Astrocyte of the spinal cord (primary cell): ENCODE data around the gene ITFG1.
"Not testable (repeated sequence)": the region's sequence is repeated elsewhere in the genome, so short reads cannot be mapped to it uniquely, and the experiment has no call there.

Experiments
- DNase-seq: peaks from one replicate; pipeline ENCODE4 v3.0.0; 2011; ENCODE audit warnings: low read depth, low spot score
- H3K4me3 ChIP-seq: 2 replicates; pipeline ENCODE4 v1.5.1; 2011; ENCODE audit warnings: low read depth, mild to moderate bottlenecking, low read length, moderate library complexity
- in situ Hi-C: cut with HindIII; loops from 2 replicates; pipeline ENCODE4 v1.10.0; 2017; ENCODE audit warnings: low sequenced_read_pairs
- TF ChIP-seq, protein P1 (sequence below): IDR thresholded peaks from 2 replicates; pipeline ENCODE4 v1.5.1; 2012; ENCODE audit warnings: low read depth, mild to moderate bottlenecking, low read length, inconsistent platforms

The ITFG1 gene

DNA sequence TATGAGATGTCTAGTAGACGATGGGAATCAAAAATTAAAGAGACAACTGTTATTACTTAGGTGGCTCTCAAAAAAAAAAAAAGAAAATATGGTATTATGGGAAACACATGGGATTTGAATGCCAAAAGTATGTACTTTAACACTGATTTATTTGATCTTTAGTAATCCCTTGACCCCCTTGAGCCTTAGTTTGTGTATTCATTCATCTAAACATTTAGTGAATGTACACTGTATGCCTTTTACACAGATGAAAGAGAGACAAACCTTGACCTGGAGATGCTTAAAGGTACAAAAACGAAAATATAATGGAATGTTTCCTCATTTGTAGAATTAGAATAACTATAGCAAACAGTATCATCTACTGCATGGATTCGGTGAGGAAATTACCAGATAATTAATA lies 278.5 kb downstream of the ITFG1 start:
- TF ChIP-seq, protein P1, sequence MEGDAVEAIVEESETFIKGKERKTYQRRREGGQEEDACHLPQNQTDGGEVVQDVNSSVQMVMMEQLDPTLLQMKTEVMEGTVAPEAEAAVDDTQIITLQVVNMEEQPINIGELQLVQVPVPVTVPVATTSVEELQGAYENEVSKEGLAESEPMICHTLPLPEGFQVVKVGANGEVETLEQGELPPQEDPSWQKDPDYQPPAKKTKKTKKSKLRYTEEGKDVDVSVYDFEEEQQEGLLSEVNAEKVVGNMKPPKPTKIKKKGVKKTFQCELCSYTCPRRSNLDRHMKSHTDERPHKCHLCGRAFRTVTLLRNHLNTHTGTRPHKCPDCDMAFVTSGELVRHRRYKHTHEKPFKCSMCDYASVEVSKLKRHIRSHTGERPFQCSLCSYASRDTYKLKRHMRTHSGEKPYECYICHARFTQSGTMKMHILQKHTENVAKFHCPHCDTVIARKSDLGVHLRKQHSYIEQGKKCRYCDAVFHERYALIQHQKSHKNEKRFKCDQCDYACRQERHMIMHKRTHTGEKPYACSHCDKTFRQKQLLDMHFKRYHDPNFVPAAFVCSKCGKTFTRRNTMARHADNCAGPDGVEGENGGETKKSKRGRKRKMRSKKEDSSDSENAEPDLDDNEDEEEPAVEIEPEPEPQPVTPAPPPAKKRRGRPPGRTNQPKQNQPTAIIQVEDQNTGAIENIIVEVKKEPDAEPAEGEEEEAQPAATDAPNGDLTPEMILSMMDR: no peak
- in situ Hi-C loops: no loop called here
- H3K4me3 ChIP-seq: no peak overlapping the region
- DNase-seq: no peak

DNA sequence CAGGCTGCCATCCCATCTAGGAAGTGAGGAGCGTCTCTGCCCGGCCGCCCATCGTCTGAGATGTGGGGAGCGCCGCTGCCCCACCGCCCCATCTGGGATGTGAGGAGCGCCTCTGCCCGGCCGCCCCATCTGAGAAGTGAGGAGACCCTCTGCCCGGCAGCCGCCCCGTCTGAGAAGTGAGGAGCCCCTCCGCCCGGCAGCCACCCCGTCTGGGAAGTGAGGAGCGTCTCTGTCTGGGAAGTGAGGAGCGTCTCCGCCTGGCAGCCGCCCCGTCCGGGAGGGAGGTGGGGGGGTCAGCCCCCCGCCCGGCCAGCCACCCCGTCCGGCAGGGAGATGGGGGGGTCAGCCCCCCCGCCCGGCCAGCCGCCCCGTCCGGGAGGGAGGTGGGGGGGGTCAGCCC lies 279.8 kb downstream of the ITFG1 start:
- DNase-seq, H3K4me3 ChIP-seq, in situ Hi-C loops: not testable (repeated sequence)

DNA sequence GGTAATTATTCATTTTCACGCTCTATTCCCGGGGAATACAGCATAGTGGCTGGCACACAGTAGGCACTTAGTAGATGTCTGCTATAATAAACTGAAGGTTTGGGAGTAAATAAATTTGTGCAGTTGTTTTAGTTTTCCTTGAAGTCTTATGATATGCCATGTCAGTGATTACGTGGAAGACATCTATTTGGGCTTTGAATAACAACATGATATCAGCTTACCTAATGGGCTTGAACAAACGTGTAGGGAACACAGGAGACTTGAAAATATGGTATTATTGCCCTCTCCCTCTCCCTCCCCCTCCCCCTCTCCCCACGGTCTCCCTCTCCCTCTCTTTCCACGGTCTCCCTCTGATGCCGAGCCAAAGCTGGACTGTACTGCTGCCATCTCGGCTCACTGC lies 280.8 kb downstream of the ITFG1 start:
- no peak overlapping the region for H3K4me3 ChIP-seq
- TF ChIP-seq, protein P1: no peak
- DNase-seq: no peak
- in situ Hi-C loops: no loop called here

DNA sequence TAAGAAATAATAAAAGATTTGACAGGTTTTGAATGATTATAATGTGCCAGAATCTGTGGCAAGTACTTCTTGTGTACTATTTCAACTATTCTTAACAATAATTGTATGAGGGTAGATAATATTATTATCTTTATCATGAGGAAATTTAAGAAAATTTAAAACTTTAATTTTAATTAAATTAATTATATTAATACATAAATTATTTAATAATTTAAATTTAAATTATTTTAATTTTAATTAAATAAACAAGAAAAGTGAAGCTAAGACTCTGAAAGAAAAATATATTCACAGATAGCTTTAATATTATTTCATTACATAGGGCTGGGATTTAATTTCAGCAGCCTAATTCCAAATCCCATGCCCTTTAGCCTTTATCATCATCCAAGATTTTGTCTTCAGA lies 285.7 kb downstream of the ITFG1 start:
- no peak for DNase-seq
- TF ChIP-seq, protein P1: no peak
- in situ Hi-C loops: no loop called here
- no peak overlapping the region for H3K4me3 ChIP-seq

DNA sequence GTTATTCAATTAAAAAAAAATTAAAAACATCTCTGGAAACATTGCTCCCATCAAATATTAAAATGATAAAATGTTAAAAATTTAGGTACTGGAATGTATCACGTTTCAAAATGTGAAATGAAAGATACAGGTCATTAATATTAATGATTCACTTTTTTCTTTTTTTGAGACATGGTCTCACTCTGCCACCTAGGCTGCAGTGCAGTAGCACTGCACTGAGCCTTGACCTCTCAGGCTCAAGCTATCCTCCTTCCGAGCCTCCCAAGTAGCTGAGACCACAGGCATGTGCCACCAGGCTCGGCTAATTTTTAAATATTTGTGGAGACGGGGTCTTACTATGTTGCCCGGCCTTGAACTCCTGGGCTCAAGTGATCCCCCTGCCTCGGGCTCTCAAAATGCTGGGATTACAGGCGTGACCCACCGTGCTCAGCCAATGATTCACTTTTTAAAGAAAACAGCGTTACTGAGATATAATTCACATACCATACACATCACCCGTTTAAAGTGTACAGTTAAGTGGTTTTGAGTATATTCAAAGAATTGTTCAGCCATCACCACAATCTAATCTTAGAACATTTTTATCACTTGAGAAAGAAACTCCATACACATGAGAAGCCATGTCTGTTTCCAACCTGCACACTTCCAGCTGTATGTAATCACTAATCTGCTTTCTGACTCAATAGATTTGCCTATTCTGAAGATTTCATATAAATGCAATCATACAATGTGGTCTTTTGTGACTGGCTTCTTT lies 298.0 kb downstream of the ITFG1 start:
- TF ChIP-seq, protein P1: no peak
- H3K4me3 ChIP-seq: no peak overlapping the region
- DNase-seq: no peak
- in situ Hi-C loops: no loop called here

DNA sequence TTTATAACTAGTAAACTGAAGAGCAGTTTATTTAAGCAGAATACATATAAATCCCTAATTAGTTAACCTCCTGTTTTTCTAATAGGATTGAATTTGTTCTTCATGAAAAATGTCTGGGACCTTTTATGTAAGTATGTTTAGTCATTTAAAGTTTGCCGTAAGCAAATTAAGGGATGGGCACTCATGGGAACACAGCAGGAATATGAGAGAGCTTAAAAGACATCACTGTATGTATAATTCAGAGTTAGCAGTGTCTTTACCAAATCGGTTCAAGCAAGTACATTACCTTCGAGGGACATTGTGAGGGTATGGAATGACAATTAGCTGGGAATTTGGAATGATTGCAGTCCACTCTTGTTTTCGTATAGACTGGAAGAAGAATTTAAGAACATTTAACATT lies 299.4 kb downstream of the ITFG1 start:
- in situ Hi-C loops: no loop called here
- TF ChIP-seq, protein P1: no peak
- no peak for DNase-seq
- no peak overlapping the region for H3K4me3 ChIP-seq

DNA sequence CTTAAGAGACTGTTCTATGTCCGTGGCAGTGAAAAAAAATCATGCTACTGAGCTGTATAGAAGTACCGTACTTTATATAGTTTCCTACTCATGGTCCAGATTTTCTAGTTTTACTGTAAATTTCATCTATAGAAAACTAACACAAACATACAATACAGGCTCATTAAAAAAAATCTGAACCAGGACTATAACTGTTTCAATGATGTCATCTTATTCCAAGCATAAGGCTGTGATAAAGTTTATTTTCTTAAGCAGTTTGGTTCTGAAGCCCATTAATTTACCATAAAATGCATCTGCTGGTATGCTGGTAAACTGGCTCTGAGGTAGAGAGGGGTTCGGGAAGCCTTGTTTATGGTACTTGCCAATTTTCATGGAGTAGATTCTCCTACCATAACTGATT lies 300.4 kb downstream of the ITFG1 start:
- no peak for DNase-seq
- no peak overlapping the region for H3K4me3 ChIP-seq
- TF ChIP-seq, protein P1: no peak
- in situ Hi-C loops: no loop called here
